GM19328 (cell line): ENCODE results near the gene GLB1L3.
"Not testable (repeated sequence)": the region's sequence is repeated elsewhere in the genome, so short reads cannot be mapped to it uniquely, and the experiment has no call there.

Experiments used
- ATAC-seq: cut with Tn5 transposase; IDR thresholded peaks from one replicate; pipeline ENCODE4 v1.9.1; 2021; ENCODE audit warnings: mild to moderate bottlenecking, moderate library complexity; ENCODE audit not compliant: unreplicated experiment

Gene GLB1L3

DNA sequence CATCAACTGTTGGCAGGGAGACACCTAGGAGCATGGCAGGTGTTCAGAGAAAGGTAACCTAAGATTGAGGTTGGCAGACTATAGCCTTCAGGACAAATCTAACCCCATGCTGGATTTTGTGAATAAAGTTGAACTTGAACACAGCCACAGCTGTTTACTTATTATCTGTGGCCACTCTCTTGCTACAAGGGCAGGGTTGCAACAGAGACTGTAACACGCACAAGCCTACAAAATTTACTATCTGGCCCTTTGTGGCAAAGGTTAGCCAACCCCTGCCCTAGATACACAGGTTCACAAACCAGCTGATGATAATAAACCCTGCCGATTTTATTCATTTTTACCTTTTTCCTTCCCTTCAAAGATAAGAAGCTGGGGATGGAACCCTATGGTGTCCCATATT, 25.5 kb upstream of the GLB1L3 start:
- ATAC-seq = no peak

DNA sequence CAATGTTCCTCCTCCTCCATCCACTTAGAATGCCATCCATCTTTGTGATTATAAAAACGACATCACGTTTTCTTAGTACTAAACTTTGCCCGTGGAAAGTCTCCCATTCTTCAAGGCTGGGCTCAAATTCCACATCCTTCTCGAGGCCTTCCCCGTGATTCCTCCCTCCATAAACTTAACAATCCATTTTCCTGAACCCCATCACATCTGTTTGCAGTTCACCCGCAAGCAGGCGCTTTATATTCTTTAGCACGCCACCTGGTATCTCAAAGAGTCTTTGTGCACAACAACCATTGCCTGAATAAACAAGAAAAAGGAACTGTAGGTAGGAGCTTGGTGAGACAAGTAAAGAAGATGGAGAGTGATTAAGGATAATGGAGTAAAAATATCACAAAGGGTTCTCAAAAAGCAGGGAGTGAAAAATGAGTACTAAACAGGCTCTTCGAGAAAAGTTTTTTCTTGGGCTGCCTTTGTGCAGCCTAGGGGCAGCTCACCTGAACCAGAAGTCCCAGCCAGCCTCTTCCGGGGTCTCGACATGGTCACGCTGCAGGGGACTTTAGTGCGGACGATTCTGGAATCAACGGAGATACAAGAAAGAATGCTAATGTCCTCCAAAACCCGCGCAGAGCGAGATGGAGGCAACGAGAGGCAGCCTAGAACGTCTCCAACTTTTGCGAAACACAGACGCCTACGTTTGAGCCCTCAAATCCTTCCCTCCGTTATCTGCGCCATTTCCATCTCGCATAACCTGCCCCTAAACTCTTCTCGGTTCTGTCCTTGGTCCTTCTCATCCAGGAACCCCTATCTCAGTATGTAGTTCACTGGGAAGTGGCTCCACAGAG, 23.6 kb upstream of the GLB1L3 start:
- ATAC-seq = peak; percentile 26

DNA sequence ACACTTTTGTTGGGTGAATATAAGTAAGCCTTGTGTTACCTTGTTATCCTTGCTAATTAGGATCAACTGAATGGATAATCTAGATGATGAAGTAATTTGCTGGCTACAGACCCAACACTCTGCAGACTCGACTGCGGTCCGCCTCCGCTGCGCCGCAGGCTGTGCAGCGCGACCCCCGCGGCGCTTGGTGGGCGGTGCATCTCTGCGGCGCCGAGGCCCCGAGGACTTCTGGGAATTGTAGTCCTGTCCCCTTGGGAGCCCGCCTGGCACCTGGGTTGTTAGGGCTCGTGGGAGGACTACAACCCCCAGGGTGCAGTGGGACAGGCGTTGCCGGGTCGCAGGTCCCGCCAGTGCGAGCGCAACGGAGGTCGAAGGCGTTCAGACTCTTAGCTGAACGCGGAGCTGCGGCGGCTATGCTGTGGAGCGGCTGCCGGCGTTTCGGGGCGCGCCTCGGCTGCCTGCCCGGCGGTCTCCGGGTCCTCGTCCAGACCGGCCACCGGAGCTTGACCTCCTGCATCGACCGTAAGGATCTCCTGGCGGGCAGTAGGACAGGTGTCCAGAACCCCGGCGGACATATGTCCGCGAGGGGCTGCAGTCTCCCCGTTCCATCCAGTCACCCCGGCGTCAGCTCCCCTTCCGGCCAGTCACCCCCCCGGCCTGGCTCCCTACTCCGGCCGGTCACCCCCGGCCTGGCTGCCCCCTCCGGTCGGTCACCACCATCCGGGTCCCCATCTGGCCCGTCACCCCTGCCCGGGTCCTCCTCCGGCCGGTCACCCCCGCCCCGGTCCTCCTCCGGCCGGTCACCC, 22.8 kb upstream of the GLB1L3 start, which contains the start of the genes ACAD8 and THYN1:
TSS of gene ACAD8 (plus strand) at position 381 of the 806 bp plus-strand sequence. CDS start at position 414, 33 bp downstream.
TSS of gene THYN1 (minus strand) at position 165 of the 806 bp plus-strand sequence. CDS start 470 bp downstream, outside the sequence.
- ATAC-seq = peak; percentile 99

DNA sequence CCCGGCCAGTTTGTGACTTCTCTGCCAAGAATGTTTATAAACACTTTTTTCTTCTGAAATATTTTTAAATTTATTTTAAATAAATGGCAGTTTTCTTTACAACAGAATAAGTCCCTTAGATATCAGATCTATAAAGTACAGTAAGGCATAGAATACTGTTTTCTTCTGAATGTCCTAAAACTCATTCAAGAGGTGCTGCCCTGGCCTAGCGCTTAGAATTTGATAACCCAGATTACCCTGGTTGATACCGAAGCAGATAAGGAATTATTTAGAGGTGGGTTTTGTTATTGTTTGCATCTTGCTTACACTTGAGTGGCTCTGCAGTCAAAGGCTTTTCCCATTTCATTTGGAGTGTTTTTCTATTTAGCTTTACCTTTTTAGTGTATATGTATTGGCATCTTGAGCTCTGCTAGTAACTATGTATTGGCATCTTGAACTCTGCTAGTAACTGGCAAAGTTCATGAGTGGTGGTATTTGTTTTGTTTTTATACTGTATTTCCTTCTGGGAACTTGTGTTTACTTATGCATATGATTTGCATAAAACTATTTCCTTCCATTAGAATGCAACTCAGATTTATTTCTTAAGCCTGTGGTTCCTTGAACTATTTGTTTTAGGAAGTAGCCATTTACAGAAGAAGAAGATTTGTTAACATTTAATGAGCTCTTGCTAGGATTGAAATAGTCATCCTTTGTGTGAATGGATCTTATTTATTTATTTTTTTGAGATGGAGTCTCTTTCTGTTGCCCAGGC, 21.6 kb upstream of the GLB1L3 start:
- no peak for ATAC-seq

DNA sequence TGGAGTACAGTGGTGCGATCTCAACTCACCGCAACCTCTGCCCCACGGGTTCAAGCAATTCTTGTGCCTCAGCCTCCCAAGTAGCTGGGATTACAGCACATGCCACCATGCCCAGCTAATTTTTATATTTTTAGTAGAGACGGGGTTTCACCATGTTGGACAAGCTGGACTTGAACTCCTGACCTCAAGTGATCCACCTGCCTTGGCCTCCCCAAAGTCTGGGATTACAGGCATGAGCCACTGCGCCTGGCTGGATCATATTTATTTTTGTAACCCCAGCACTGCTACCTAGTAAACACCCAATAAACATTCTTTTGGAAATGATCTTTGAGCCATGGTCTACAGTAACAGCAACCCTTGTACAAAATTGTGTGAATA, 21.0 kb upstream of the GLB1L3 start:
- not testable (repeated sequence) for ATAC-seq

DNA sequence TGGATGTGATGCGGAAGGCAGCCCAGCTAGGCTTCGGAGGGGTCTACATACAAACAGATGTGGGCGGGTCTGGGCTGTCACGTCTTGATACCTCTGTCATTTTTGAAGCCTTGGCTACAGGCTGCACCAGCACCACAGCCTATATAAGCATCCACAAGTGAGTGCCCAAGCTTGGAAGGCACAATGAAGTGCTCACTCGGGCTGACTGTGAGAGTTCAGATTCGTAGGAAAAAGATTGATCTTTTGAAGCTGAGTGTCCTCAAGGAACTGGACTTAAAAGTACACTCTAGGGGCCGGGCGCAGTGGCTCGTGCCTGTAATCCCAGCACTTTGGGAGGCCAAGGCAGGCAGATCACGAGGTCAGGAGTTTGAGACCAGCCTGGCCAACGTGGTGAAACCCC, 19.1 kb upstream of the GLB1L3 start:
- no peak for ATAC-seq

DNA sequence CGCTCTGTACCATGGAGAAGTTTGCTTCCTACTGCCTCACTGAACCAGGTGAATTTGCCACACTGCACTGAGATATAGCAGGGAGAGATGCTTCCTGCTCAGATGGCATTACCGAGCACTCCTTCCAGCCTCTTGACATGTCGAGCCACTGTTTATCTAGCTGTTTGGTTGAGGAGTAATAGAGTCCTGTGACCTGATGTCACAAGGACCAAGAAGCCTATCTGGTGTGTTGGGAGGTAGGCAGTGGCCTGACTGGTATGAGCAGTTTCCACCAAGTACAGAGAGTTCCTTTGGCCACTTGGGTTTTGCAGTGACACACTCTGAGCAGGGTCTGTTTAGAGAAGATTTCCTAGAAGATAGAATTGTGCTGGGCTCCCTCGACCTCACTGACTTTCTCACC, 17.6 kb upstream of the GLB1L3 start:
- ATAC-seq = no peak

DNA sequence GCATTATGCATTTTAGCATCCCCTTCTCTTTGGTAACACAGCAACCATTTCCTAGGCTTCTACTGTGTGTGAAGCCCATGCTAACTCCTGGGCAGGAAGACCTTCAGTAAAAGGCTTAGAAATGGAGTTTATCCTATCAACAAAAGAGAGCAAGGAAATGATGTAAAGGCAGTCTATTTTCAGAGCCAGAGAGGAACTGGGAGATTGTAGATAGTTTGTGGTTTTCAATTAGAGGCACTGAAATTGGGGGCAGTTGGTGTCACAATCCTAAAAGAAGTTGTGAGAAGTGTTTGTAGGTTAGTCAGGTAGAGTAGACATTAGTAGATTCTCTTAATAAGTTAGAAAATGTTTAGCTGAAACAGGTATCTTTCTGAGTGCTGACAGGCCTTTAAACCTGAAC, 15.7 kb upstream of the GLB1L3 start:
- no peak for ATAC-seq

DNA sequence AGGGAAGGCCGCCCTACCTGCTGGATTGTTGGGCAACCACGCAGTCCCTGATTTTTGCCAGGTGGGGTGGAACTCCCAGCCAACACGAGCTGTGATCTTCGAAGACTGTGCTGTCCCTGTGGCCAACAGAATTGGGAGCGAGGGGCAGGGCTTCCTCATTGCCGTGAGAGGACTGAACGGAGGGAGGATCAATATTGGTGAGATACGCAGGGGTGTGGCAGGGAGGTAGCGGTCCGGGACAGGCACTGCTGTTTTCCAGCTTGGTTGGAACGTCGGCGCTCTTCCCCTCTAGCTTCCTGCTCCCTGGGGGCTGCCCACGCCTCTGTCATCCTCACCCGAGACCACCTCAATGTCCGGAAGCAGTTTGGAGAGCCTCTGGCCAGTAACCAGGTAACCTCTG, 15.2 kb upstream of the GLB1L3 start:
- no peak for ATAC-seq

DNA sequence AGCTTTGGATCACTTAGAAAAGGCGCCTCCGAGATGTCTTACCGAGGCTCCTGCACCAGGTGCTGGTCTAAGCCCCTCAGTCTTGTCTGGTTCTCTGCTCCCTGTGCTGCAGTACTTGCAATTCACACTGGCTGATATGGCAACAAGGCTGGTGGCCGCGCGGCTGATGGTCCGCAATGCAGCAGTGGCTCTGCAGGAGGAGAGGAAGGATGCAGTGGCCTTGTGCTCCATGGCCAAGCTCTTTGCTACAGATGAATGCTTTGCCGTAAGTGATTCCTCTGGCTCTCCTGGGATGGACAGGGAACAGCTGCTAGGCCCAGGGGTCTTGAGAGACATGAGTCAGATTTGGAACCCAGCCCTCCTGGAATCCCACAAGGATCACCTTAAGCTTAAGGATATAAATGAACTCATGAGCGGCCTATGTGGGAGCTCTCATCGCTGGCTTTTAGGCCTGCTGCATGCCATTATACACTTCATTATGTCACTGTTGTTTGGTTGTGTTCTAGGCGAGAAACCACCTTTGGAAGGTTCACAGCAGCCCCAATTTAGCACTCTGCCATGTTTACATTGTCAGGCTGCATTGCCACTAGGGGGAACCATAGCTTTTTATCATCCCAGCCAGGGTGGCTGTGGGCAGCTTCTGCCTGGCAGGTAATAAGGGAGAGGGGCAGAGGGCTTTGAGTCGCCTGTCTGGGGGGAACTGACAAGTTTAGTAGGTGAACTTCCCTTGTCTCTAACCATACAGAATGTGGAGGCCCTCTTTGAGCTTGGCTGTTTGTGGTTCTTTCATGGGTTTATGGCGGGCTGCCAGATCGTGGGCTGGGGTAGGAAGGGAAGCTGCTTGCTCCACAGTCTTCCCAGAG, 14.3 kb upstream of the GLB1L3 start:
- ATAC-seq = no peak

DNA sequence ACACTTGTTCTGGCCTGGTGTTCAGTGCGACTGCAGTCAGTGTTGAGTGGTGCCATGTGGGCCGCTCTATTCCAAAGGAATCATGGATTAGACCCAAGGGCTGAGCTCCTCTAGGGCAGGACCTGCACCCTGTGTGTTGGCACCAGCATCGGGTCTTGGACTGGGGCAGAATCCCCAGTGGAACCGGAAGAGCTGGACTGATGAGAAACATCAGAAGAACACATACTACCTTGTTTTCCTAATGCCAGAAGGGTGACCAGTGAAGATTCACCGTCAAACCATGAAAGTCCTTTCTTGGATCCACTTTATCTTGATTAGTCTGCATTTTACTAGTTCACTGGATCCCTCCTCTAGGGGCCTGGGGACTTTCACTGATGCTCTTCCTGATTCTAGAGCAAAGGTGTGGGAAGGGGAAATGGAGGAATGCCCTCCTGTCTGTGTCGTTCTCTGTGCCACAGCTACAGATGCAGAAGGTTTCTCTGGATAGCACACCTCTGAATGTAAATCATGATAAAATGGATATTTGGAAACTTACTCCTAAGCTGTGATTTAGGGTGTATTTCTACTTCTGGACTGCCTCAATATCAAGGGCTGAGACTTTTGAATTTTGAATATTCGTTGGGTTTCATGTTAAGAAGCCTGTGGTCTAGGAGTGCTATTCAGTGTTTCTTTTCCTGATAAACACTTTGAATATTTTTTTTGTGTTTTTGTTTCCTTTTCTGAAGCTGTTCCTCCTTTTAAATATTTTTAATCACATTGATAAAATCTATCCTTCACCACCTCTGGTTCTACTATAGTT, 11.0 kb upstream of the GLB1L3 start:
- ATAC-seq = no peak

DNA sequence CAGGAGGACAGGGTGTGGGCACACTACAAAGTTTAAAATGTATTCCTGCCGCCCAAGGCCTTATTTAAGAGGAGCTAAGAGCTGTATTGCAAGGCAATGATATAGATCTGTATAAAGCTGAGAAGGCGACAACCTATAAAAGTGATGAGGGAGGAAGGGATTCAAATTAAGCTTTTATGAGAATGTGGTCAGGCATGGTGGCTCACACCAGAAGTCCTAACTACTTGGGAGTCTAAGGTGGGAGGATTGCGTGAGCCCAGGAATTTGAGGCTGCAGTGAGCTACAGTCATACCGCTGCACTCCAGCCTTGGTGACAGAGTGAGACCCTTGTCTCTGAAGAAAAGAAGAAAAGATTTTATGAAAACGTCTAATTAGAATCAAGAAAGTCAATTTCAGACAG, 9.7 kb upstream of the GLB1L3 start:
- no peak for ATAC-seq

DNA sequence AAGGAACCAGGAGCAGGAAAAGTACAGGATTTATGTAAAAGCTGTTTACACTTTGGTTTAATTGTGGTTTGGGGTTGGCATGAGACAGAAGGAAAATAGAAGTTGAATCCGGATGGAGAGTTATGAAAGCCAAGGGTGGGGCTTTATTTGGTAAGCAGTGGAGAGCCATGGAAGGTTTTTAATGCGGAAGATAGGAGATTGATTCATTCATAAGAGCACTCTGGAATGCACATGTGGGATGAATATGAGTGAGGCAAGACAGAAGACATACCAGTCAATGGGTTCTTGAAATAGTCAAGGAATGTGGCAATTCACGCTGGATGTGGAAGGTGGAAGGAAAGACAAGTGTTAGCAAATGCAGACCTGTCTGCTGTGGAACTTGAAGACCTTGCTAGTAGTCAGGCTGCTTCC, 9.3 kb upstream of the GLB1L3 start:
- ATAC-seq = no peak

DNA sequence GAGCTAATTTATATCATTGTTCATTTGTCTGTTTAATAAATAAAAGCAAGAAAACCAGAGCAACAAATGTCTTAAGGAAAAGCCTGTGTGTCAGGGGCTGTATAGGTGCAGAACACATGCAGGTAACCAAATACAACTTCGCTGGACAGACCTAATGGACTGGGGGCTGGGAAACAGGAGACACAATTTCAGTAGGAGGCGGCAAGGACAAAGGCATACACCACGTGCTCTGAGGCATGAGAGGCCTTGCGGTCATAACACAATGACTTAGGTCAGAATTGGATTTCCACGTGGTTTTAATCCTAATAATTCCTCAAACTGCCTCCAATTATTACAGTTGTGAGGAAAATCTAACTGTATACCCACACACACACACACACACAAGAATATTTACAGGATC, 8.7 kb upstream of the GLB1L3 start:
- ATAC-seq = no peak

DNA sequence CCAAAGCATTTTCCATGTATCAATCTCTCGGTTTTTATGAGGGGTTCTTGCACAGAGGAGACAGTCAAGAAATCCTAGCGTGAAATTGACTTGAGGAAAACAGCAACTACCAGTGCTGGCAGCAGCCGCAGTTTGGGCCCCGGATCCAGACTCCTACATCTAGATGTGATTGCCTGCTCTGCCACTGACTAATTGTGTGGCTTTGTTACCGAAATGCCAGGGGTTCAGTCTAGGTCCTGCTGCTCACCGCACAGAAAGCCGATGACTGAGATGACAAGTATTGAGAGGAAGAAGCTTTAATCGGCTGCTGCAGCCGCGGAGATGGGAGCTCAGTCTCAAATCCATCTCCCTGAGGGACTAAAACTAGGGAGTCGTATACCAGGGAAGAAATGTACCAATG, 8.2 kb upstream of the GLB1L3 start:
- ATAC-seq = no peak

DNA sequence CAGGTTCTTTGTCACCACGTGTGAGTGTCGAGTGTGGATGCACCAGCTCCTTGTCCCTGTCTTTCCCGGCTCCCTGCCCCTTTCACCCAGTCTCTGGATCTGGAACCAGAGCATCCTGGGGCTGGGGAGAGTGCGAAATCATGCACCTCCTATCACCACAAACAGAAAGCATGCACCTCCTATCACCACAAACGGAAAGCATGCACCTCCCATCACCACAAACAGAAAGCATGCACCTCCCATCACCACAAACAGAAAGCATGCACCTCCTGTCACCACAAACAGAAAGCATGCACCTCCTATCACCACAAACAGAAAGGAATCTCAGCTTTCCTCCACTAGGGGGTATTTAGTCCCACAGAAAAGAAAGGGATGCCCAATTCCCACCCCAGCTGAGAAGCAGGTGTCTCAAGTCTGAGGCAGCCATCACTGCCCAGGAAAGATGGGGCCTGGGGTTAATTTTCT, 5.9 kb upstream of the GLB1L3 start:
- ATAC-seq = no peak

DNA sequence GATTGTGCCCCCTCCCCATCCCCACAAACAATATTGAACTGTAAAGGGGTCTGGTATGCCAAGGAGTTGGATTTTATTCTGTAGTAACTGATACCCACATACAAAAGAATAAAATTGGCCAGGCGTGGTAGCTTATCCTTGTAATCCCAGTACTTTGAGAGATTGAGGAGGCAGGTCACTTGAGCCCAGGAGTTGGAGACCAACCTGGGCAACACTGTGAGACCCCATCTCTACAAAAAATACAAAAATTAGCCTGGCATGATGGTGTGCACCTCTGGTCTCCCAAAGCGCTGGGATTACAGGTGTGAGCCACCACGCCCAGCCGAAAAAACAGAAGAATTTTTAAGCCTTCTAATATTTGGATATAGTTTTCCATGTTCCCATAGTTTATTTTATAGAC, 4.2 kb upstream of the GLB1L3 start:
- no peak for ATAC-seq

DNA sequence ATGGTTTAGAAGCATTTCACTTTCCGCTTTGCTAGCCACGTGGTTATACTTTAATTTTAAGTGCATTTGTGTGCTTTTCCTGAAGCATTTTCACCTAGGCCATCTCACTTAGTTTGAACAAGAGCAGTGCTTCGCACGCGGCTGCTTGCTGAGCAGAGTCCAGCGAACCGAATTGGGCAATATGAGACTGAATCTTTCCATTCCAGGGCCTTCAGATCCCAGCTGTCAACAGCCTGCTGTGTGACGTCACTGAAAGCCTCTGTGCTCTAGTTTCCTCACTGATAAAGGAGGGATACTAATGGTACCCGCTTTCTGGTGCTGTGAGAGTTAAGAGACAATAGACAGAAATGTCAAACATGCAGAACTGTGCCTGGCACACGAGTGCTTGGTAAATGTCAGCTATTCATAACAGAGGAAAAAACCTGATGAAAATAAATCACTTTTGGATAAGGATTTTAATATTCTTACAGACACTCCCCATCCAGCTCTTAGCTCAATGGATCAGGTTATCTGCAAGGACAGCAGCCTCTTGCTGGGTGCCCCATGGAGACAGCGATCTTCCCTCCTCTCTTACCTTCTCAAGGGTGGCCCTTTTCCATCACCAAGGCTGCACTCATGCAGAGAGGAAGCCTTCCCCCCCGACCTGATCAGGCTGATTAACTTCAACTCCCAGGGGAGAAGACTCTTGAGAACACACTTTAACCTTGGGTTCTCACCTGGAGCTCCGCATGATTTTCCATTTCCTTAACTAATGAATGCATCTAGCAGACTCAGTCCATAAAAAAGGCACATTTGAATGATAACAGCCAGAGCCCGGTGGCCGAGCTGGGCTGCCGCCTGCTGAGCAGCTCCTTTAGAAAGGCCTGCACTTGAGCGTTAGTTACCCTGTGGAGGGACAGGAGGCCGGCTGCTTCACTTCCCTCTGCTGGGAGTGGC, 3.5 kb upstream of the GLB1L3 start:
- ATAC-seq = no peak
